Measurements from ENCODE around the gene YPEL5. TPM values are rescaled to one million over a fixed set of nuclear protein-coding genes. Genes with fewer than 3 reads are reported as not detected.
"Not testable (repeated sequence)": the region's sequence is repeated elsewhere in the genome, so short reads cannot be mapped to it uniquely, and the experiment has no call there.

Gene YPEL5
- total RNA-seq, 1 experiment from 2014 or later, result 50.3 TPM

- H3K27me3 ChIP-seq, result no peaks in the 10 kb centered on the region
- no peak overlapping the region for H3K27ac ChIP-seq
- H3K36me3 ChIP-seq, result no peaks in the 10 kb centered on the region
- H3K4me1 ChIP-seq, result no peaks in the 10 kb centered on the region
- DNase-seq, result peak; percentile 84 to 96
- H3K9me3 ChIP-seq (replicated peaks), result no peaks in the 10 kb centered on the region
- no peak overlapping the region for H3K4me3 ChIP-seq
Observed at GRCh38 chr2:30115141-30115980, 31.4 kb upstream of the YPEL5 start.

GRCh38 chr2:30115981-30116285 is 30.9 kb upstream of the YPEL5 start:
- Histone ChIP-seq H3K27ac (no peak overlapping the region), H3K4me3 (no peak overlapping the region), H3K36me3 (no peaks in the 10 kb centered on the region), H3K4me1 (no peaks in the 10 kb centered on the region), H3K9me3 (replicated peaks) (no peaks in the 10 kb centered on the region), H3K27me3 (no peaks in the 10 kb centered on the region)
- DNase-seq, result no peak

DNA sequence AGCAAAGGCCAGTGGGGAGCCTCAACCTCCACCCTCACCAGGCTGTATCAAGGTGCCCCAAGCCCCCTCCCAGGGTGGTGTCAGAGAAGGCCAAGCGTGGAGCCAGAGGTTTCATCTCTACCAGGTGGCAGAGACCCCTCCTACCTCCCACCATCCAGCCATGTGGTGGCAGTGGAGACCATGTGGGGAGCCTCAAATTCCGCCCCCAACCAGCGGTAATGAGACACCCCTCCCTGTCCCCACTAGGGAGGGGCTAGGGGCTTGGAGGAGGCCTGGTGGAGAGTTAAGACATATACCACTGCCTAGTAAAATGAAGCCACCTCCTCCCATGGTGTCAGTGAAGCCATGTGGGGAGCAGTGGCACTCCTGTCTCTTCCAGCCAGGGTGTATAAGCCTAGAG is 24.4 kb upstream of the YPEL5 start:
- no peak overlapping the region for H3K4me3 ChIP-seq
- H3K27me3 ChIP-seq, result no peaks in the 10 kb centered on the region
- H3K27ac ChIP-seq, result no peak overlapping the region
- no peaks in the 10 kb centered on the region for H3K36me3 ChIP-seq
- H3K9me3 ChIP-seq (replicated peaks), result no peaks in the 10 kb centered on the region
- no peaks in the 10 kb centered on the region for H3K4me1 ChIP-seq
- no peak for DNase-seq

DNA sequence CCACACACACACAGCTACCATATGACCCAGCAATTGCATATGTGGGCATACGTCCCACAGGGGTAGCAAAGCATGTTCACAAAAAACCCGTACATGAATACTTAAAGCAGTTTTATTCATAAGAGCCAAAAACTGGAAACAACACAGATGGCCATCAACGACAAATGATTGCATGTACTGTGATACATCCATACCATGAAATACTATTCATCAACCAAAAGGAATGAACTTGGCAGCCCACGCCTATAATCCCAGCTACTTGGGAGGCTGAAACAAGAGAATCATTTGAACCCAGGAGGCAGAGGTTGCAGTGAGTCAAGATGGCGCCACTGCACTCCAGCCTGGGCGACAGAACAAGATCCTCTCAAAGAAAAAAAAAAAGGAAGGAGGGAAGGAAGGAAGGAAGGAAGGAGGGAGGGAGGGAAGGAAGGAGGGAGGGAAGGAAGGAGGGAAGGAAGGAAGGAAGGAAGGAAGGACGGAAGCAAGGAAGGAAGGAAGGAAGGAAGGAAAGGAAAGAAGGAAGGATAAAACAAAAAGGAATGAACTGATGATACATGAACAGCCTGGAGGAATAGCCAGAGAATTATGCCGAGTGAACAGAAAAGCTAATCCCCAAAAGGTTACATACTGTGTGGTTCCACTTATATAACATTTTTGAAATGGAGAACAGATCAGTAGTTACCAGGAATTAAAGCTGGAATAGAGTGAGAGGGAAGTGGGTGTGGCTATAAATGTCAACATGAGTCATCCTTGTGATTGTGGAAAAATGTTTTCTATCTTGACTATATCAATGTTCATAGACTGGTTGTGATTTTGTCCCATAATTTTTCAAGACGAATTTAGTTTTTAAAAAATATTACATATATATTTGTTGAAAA is 19.6 kb upstream of the YPEL5 start:
- Histone ChIP-seq H3K27me3 (no peaks in the 10 kb centered on the region; the same call in 1 of the 2 replicates), H3K4me3 (no peak overlapping the region), H3K9me3 (replicated peaks) (no peaks in the 10 kb centered on the region), H3K4me1 (no peaks in the 10 kb centered on the region), H3K36me3 (no peaks in the 10 kb centered on the region), H3K27ac (no peak overlapping the region)
- DNase-seq, result no peak

GRCh38 chr2:30134582-30134981 is 12.2 kb upstream of the YPEL5 start:
- Histone ChIP-seq H3K4me3 (no peak overlapping the region), H3K27me3 (peaks cover 10% of the 10 kb centered on the region), H3K36me3 (no peaks in the 10 kb centered on the region), H3K27ac (no peak overlapping the region), H3K9me3 (replicated peaks) (no peaks in the 10 kb centered on the region), H3K4me1 (no peaks in the 10 kb centered on the region)
- DNase-seq, result no peak

DNA sequence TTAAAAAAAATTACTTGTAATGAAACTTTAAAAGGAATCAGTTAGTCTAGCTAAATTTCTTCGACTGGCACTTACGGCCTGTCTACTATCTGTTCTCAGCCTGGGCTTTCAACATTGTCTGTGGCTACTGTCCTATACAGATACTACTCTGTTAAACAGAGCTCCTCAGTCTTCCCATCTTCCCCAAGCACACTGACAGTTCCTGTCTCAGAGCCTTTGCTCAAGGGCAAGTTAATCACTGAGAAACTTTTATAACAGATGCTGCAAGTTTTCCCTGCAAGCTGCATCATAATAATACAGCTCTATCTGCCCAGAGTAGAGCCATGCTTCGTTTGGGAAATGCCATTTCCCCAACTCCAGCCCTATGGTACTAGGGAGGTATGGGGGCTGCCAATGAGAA is 11.3 kb upstream of the YPEL5 start:
- Histone ChIP-seq H3K4me3 (no peak overlapping the region), H3K27ac (no peak overlapping the region), H3K36me3 (no peaks in the 10 kb centered on the region), H3K9me3 (replicated peaks) (no peaks in the 10 kb centered on the region), H3K27me3 (peaks cover 10% of the 10 kb centered on the region), H3K4me1 (no peaks in the 10 kb centered on the region)
- DNase-seq, result no peak

DNA sequence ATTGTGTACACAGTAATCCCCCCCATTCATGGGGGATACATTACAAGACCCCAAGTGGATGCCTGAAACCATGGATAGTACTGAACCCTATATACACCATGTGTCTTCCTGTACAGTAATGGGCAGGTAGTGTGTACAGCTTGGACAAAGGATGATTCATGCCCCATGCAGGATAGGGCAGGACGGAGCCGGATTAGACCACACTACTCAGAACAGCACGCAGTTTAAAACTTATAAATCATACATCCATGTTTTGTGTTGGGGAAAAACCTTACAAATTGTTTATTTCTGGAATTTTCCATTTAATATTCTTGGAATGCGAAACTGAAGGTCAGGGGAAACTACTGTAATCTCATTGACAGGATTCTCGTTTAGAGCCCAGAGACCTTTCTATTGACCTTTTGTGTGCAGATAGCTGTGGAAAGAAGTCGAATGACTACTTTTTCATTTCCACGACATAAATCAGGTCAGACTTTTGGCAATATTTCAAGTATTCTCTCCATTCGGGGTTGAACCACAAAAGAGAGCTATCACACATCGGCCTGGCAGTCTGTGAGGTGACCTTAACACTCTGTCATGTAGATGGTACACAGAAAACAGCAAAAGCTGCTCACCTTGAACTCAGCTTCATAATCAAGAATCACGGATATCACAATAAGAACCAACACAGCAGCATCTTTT is 9.9 kb upstream of the YPEL5 start:
- no peaks in the 10 kb centered on the region for H3K4me1 ChIP-seq
- DNase-seq, result no peak
- H3K9me3 ChIP-seq (replicated peaks), result no peaks in the 10 kb centered on the region

GRCh38 chr2:30139131-30139870 is 7.5 kb upstream of the YPEL5 start:
- no peaks in the 10 kb centered on the region for H3K36me3 ChIP-seq
- no peaks in the 10 kb centered on the region for H3K9me3 ChIP-seq (replicated peaks)
- H3K4me1 ChIP-seq, result no peaks in the 10 kb centered on the region
- H3K27me3 ChIP-seq, result peaks cover 10% of the 10 kb centered on the region
- no peak overlapping the region for H3K4me3 ChIP-seq
- DNase-seq, result no peak
- H3K27ac ChIP-seq, result no peak overlapping the region

More for the DNA sequence above, 9.9 kb upstream of the YPEL5 start:
- H3K27me3 ChIP-seq, result peaks cover 10% of the 10 kb centered on the region
- H3K27ac ChIP-seq, result no peak overlapping the region
- H3K36me3 ChIP-seq, result no peaks in the 10 kb centered on the region
- no peak overlapping the region for H3K4me3 ChIP-seq

GRCh38 chr2:30141136-30141535 is 5.7 kb upstream of the YPEL5 start:
- H3K27ac ChIP-seq, result no peak overlapping the region
- H3K36me3 ChIP-seq, result no peaks in the 10 kb centered on the region
- H3K4me1 ChIP-seq, result peaks cover 3% of the 10 kb centered on the region; the same call in 1 of the 2 replicates
- peaks cover 10% of the 10 kb centered on the region for H3K27me3 ChIP-seq
- no peak for DNase-seq
- no peak overlapping the region for H3K4me3 ChIP-seq
- H3K9me3 ChIP-seq (replicated peaks), result no peaks in the 10 kb centered on the region

DNA sequence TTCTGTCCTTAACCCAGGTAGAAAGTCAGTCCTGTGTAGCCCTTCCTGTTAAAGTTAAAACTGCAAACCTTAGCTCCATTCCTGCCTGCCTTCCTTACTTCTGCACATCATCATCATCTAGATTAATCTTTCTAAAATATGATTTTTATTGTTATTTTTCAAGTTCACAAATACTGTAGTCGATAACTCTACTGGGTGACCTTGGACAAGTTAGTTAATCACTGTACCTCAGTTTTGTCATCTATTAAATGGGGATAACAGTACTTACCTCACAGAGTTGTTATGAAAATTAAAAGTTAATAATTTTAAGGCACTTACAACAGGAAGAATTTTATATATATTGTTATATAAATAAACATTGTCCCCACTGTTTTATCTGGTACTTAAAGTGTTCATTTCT is 2.5 kb upstream of the YPEL5 start:
- Histone ChIP-seq H3K36me3 (no peaks in the 10 kb centered on the region), H3K4me1 (peaks cover 16% of the 10 kb centered on the region), H3K9me3 (replicated peaks) (no peaks in the 10 kb centered on the region), H3K4me3 (no peak overlapping the region), H3K27ac (no peak overlapping the region), H3K27me3 (no peaks in the 10 kb centered on the region; the same call in 1 of the 2 replicates)
- DNase-seq, result no peak

DNA sequence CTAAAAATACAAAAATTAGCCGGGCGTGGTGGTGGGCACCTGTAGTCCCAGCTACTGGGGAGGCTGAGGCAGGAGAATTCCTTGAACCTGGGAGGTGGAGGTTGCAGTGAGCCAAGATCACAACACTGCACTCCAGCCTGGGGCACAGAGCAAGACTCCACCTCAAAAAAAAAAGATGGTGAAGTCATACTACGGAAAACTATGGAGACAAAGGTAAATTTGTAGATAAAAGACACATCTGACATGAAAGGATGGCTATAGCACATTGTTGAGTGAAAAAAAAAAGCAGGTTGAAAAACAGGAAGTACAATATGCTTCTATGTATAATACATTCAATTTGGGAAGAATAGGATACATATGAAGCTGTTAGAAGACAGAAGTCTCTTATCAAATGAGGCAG is 1.9 kb upstream of the YPEL5 start:
- H3K4me3 ChIP-seq; H3K27ac ChIP-seq; H3K9me3 ChIP-seq (replicated peaks); H3K36me3 ChIP-seq; DNase-seq; H3K27me3 ChIP-seq: not testable (repeated sequence)
- H3K4me1 ChIP-seq, result peaks cover 23% of the 10 kb centered on the region

DNA sequence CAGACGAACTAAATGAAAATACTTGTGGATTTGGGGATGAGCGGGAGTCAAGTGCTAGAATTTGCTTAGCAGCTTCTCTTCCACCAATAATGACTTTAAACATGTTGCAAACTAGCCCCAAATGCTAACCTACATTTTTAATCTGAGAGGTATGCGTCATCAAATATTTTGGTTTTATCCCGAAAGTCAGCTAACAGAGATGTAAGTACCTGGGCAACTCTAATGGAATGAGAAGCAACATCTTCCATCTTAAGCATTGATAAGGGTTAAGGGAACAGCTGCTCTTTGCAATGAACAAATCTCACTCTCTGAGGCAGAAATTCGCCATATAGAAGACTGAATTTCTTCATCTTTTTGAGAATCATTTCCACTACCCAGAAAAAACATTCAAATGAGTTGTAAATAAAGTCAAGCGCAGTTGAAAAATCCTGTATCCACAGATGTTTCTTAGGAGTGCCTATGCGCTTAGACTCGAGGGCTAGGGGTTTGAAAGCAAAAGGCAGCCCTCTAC is 926 bp upstream of the YPEL5 start:
- H3K27ac ChIP-seq, result peak overlapping the region; percentile 55
- peak overlapping the region; percentile 97 for H3K4me3 ChIP-seq
- no peaks in the 10 kb centered on the region for H3K36me3 ChIP-seq

DNA sequence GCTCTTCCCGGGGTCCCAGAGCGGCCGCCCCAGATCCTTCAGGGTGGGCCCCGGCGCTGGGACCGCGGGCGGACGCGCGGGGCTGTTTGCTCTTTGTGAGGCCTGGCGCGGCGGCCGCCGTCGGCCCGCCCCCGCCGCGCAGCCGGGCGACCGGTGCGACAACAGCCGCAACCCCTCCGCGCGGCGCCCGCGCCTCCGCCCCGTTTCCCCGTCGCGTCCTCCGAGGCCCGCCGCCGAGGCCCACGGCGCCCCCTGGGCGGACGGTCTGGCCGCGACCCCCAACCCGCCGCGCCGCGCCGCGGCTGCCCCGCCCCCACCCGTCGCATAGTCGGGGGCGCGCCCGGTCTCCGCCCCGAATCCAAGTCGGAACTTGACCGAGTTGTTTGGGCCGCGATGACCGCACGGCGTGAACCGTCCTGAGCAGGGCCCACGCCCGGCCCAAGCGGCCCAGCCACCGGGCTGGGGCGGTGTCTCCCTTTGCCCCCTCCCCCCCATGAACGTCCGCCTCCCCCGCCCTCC is 448 bp downstream of the YPEL5 start:
- Histone ChIP-seq H3K4me3 (peak overlapping the region; percentile 97), H3K27me3 (no peaks in the 10 kb centered on the region), H3K36me3 (0 out of 2 replicates have a peak, but pooled peaks cover 4% of the 10 kb centered on the region), H3K9me3 (replicated peaks) (no peaks in the 10 kb centered on the region), H3K27ac (peak overlapping the region; percentile 86), H3K4me1 (peaks cover 39% of the 10 kb centered on the region)
- DNase-seq, result no peak

More for the DNA sequence above, 926 bp upstream of the YPEL5 start:
- no peaks in the 10 kb centered on the region for H3K9me3 ChIP-seq (replicated peaks)
- H3K4me1 ChIP-seq, result peaks cover 32% of the 10 kb centered on the region
- H3K27me3 ChIP-seq, result no peaks in the 10 kb centered on the region
- DNase-seq, result no peak

All from SJCRH30 (cell line).